ENCODE measurements around the gene TSPAN33. TPM values are rescaled to one million over a fixed set of nuclear protein-coding genes. Genes with fewer than 3 reads are reported as not detected.

The TSPAN33 gene
- polyA plus RNA-seq, 1 of the 3 experiments (the other 2 are of a cell fraction), result 6.9 TPM

DNA sequence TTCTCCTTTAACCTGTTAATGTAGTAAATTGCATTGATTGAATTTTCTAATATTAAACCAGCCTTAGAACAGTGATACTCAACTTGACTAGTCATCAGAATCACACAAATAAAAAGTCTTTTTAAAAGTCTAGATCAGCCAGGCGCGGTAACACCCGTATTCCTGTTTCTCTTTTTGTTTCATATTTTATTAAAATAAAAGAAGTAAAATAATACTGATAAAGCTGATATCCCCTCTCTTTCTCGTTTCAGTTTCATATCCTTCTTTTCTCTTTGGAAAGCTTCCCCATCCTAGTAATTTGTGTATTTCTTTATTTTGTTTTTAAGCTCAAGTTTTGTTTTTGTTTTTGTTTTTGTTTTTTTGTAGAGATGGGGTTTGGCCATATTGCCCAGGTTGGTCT, 53.3 kb downstream of the TSPAN33 start:
- TF ChIP-seq, protein P1, sequence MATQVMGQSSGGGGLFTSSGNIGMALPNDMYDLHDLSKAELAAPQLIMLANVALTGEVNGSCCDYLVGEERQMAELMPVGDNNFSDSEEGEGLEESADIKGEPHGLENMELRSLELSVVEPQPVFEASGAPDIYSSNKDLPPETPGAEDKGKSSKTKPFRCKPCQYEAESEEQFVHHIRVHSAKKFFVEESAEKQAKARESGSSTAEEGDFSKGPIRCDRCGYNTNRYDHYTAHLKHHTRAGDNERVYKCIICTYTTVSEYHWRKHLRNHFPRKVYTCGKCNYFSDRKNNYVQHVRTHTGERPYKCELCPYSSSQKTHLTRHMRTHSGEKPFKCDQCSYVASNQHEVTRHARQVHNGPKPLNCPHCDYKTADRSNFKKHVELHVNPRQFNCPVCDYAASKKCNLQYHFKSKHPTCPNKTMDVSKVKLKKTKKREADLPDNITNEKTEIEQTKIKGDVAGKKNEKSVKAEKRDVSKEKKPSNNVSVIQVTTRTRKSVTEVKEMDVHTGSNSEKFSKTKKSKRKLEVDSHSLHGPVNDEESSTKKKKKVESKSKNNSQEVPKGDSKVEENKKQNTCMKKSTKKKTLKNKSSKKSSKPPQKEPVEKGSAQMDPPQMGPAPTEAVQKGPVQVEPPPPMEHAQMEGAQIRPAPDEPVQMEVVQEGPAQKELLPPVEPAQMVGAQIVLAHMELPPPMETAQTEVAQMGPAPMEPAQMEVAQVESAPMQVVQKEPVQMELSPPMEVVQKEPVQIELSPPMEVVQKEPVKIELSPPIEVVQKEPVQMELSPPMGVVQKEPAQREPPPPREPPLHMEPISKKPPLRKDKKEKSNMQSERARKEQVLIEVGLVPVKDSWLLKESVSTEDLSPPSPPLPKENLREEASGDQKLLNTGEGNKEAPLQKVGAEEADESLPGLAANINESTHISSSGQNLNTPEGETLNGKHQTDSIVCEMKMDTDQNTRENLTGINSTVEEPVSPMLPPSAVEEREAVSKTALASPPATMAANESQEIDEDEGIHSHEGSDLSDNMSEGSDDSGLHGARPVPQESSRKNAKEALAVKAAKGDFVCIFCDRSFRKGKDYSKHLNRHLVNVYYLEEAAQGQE (IDR thresholded peaks at IDR 0.05; ENCODE audit: low read depth, low read length), result no peak
- TF ChIP-seq FOXM1 (IDR thresholded peaks at IDR 0.05; ENCODE audit: low read depth) (no peak), TEAD4 (IDR thresholded peaks at IDR 0.05; ENCODE audit: borderline replicate concordance, insufficient read depth) (no peak), GATA2 (CRISPR knock-in tag; IDR thresholded peaks at IDR 0.05) (no peak), CHD2 (IDR thresholded peaks at IDR 0.05; ENCODE audit: low read length, partially characterized antibody) (no peak), MXI1 (IDR thresholded peaks at IDR 0.05; ENCODE audit: low read depth, low read length) (no peak), POLR2AphosphoS5 (IDR thresholded peaks at IDR 0.05; ENCODE audit: low read depth, low read length) (no peak), EZH2phosphoT487 (IDR thresholded peaks at IDR 0.05; ENCODE audit: borderline replicate concordance, low read depth) (no peak), SMC3 (IDR thresholded peaks at IDR 0.05; ENCODE audit: low read depth, low read length) (no peak), RAD21 (IDR thresholded peaks at IDR 0.05; ENCODE audit: low read length) (no peak), RFX5 (IDR thresholded peaks at IDR 0.05; ENCODE audit: low read length) (no peak), FOSL2 (IDR thresholded peaks at IDR 0.05; ENCODE audit: borderline replicate concordance, low read depth) (no peak)
- TF ChIP-seq, protein P2, sequence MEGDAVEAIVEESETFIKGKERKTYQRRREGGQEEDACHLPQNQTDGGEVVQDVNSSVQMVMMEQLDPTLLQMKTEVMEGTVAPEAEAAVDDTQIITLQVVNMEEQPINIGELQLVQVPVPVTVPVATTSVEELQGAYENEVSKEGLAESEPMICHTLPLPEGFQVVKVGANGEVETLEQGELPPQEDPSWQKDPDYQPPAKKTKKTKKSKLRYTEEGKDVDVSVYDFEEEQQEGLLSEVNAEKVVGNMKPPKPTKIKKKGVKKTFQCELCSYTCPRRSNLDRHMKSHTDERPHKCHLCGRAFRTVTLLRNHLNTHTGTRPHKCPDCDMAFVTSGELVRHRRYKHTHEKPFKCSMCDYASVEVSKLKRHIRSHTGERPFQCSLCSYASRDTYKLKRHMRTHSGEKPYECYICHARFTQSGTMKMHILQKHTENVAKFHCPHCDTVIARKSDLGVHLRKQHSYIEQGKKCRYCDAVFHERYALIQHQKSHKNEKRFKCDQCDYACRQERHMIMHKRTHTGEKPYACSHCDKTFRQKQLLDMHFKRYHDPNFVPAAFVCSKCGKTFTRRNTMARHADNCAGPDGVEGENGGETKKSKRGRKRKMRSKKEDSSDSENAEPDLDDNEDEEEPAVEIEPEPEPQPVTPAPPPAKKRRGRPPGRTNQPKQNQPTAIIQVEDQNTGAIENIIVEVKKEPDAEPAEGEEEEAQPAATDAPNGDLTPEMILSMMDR (IDR thresholded peaks at IDR 0.05), result no peak
- TF ChIP-seq, protein P3, sequence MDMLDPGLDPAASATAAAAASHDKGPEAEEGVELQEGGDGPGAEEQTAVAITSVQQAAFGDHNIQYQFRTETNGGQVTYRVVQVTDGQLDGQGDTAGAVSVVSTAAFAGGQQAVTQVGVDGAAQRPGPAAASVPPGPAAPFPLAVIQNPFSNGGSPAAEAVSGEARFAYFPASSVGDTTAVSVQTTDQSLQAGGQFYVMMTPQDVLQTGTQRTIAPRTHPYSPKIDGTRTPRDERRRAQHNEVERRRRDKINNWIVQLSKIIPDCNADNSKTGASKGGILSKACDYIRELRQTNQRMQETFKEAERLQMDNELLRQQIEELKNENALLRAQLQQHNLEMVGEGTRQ (IDR thresholded peaks at IDR 0.05; ENCODE audit: borderline replicate concordance, low read depth, low read length), result no peak
- CTCF ChIA-PET, result interaction anchor here (0.6 to 5.9 kb wide), 7 partner anchors 9 to 274 kb away, joined by 3 to 50 read pairs (median 5); partner anchors contain the start of gene SMO
- 87% methylated on average over 4 of the region's 4 CpGs for WGBS (ENCODE audit: low lambda C conversion rate)

More for the DNA sequence above, 53.3 kb downstream of the TSPAN33 start:
- Histone ChIP-seq H3K27ac (ENCODE audit: low read depth in 2 of 2, low read length in 1 of 2) (no peak overlapping the region), H3K36me3 (replicated peaks in 1 of 2; ENCODE audit: control insufficient read depth in 1 of 2, insufficient read depth in 2 of 2, low read length in 1 of 2) (peaks cover 0 to 13% of the 10 kb centered on the region in 2 experiments), H3F3A (replicated peaks; ENCODE audit: insufficient read depth) (peaks cover 3% of the 10 kb centered on the region), H3K4me1 (ENCODE audit: control insufficient read depth in 1 of 2, insufficient read depth in 2 of 2, low read depth in 1 of 2, low read length in 1 of 2) (no peaks in the 10 kb centered on the region), H3K27me3 (ENCODE audit: insufficient read depth) (no peaks in the 10 kb centered on the region), H2AFZ (ENCODE audit: low read depth) (no peak overlapping the region), H3K9me3 (no peaks in the 10 kb centered on the region), H3K79me2 (ENCODE audit: insufficient read depth) (peaks cover 67% of the 10 kb centered on the region), H3K9me2 (no peaks in the 10 kb centered on the region), H4K20me1 (ENCODE audit: insufficient read depth) (peaks cover 14% of the 10 kb centered on the region; the same call in 1 of the 2 replicates), H3K4me2 (no peak overlapping the region), H3K9ac (no peak overlapping the region), H3K4me3 (ENCODE audit: low read depth in 2 of 2, low read length in 1 of 2) (no peak overlapping the region)
- no peak for DNase-seq
- POLR2A ChIA-PET, result no interaction called here
